DMS 273 (cell line): ENCODE data around the gene FAM13C.
"Not testable (repeated sequence)": the region's sequence is repeated elsewhere in the genome, so short reads cannot be mapped to it uniquely, and the experiment has no call there.

Experiments
- DNase-seq: peaks from one replicate; lab custom pipeline; 2025; ENCODE audit not compliant: unreplicated experiment; lab: John Stamatoyannopoulos, UW

The FAM13C gene

GRCh38 chr10:59362144-59362958 lies at the start of gene FAM13C:
Gene FAM13C, minus strand, starts transcription at chr10:59362549. Its CDS starts 89 bp downstream, at chr10:59362460.
- DNase-seq, result peak; percentile 83

GRCh38 chr10:59405235-59405634 lies 42.9 kb upstream of the FAM13C start:
- DNase-seq, result no peak

GRCh38 chr10:59400214-59400613 lies 37.9 kb upstream of the FAM13C start:
- no peak for DNase-seq

- DNase-seq, result not testable (repeated sequence)
These were observed 37.0 kb upstream of the FAM13C start for GRCh38 chr10:59399329-59399728.

GRCh38 chr10:59397961-59398360 lies 35.6 kb upstream of the FAM13C start:
- no peak for DNase-seq

- DNase-seq, result no peak
These were observed 33.6 kb upstream of the FAM13C start for GRCh38 chr10:59395984-59396383.

GRCh38 chr10:59393349-59393748 lies 31.0 kb upstream of the FAM13C start:
- DNase-seq, result no peak

- DNase-seq, result no peak
These were observed 28.7 kb upstream of the FAM13C start for GRCh38 chr10:59391060-59391459.

GRCh38 chr10:59388671-59388976 lies 26.3 kb upstream of the FAM13C start:
- DNase-seq, result no peak

GRCh38 chr10:59387951-59388670 lies 25.8 kb upstream of the FAM13C start:
- DNase-seq, result no peak

- DNase-seq, result no peak
These were observed 22.4 kb upstream of the FAM13C start for GRCh38 chr10:59384761-59385160.

- DNase-seq, result no peak
These were observed 21.6 kb upstream of the FAM13C start for GRCh38 chr10:59383908-59384307.

GRCh38 chr10:59383436-59383835 lies 21.1 kb upstream of the FAM13C start:
- DNase-seq, result no peak

GRCh38 chr10:59382831-59383295 lies 20.5 kb upstream of the FAM13C start:
- no peak for DNase-seq

- no peak for DNase-seq
These were observed 19.3 kb upstream of the FAM13C start for GRCh38 chr10:59381687-59382086.

GRCh38 chr10:59376846-59377245 lies 14.5 kb upstream of the FAM13C start:
- DNase-seq, result no peak

- DNase-seq, result no peak
These were observed 13.6 kb upstream of the FAM13C start for GRCh38 chr10:59375990-59376389.

GRCh38 chr10:59374916-59375315 lies 12.6 kb upstream of the FAM13C start:
- DNase-seq, result no peak

- no peak for DNase-seq
These were observed 10.7 kb upstream of the FAM13C start for GRCh38 chr10:59373071-59373470.

GRCh38 chr10:59372543-59372942 lies 10.2 kb upstream of the FAM13C start:
- no peak for DNase-seq

GRCh38 chr10:59366290-59366689 lies 3.9 kb upstream of the FAM13C start:
- DNase-seq, result no peak

- no peak for DNase-seq
These were observed 1.2 kb upstream of the FAM13C start for GRCh38 chr10:59363446-59363958.
